ENCODE results near the gene ARMC7.
"Not testable (repeated sequence)": the region's sequence is repeated elsewhere in the genome, so short reads cannot be mapped to it uniquely, and the experiment has no call there.

Gene ARMC7

GRCh38 chr17:75151930-75152329, 42.2 kb downstream of the ARMC7 start:
- Histone ChIP-seq H3K4me3 (ENCODE audit: low read length in 2 of 2) (no peak overlapping the region), H3K9ac (ENCODE audit: low read depth in 1 of 2, low read length in 2 of 2) (no peak overlapping the region), H3K27ac (ENCODE audit: low read depth in 2 of 2, low read length in 2 of 2) (no peak overlapping the region), H3K27me3 (ENCODE audit: control insufficient read depth in 2 of 2, insufficient read depth in 2 of 2, low read length in 2 of 2) (no peaks in the 10 kb centered on the region), H3K4me1 (ENCODE audit: control insufficient read depth in 2 of 2, insufficient read depth in 2 of 2, low read length in 2 of 2) (peaks cover 18 to 24% of the 10 kb centered on the region in 2 donors), H3K36me3 (ENCODE audit: control insufficient read depth in 2 of 2, insufficient read depth in 2 of 2, low read length in 2 of 2) (peaks cover 5 to 14% of the 10 kb centered on the region in 2 donors), H3K9me3 (ENCODE audit: control insufficient read depth in 2 of 2, low read length in 2 of 2) (no peaks in the 10 kb centered on the region)

- peak overlapping the region; percentile 77 to 91 for H3K4me3 ChIP-seq (ENCODE audit: low read length in 2 of 2)
- peaks cover 0 to 8% of the 10 kb centered on the region in 2 donors for H3K36me3 ChIP-seq (ENCODE audit: control insufficient read depth in 2 of 2, insufficient read depth in 2 of 2, low read length in 2 of 2)
- H3K4me1 ChIP-seq (ENCODE audit: control insufficient read depth in 2 of 2, insufficient read depth in 2 of 2, low read length in 2 of 2): peaks cover 18 to 22% of the 10 kb centered on the region in 2 donors
- H3K27ac ChIP-seq (ENCODE audit: low read depth in 2 of 2, low read length in 2 of 2): no peak overlapping the region
- no peaks in the 10 kb centered on the region for H3K27me3 ChIP-seq (ENCODE audit: control insufficient read depth in 2 of 2, insufficient read depth in 2 of 2, low read length in 2 of 2)
- no peak overlapping the region for H3K9ac ChIP-seq (ENCODE audit: low read depth in 1 of 2, low read length in 2 of 2)
- H3K9me3 ChIP-seq (ENCODE audit: control insufficient read depth in 2 of 2, low read length in 2 of 2): no peaks in the 10 kb centered on the region
These were observed 42.8 kb downstream of the ARMC7 start for GRCh38 chr17:75152523-75152921.

GRCh38 chr17:75152922-75153779, 43.4 kb downstream of the ARMC7 start:
- Histone ChIP-seq H3K36me3 (ENCODE audit: control insufficient read depth in 2 of 2, insufficient read depth in 2 of 2, low read length in 2 of 2) (peaks cover 0 to 3% of the 10 kb centered on the region in 2 donors), H3K27ac (ENCODE audit: low read depth in 2 of 2, low read length in 2 of 2) (peak overlapping the region; percentile 74 to 82), H3K9ac (ENCODE audit: low read depth in 1 of 2, low read length in 2 of 2) (peak overlapping the region; percentile 87 to 95), H3K9me3 (ENCODE audit: control insufficient read depth in 2 of 2, low read length in 2 of 2) (no peaks in the 10 kb centered on the region), H3K27me3 (ENCODE audit: control insufficient read depth in 2 of 2, insufficient read depth in 2 of 2, low read length in 2 of 2) (no peaks in the 10 kb centered on the region), H3K4me3 (ENCODE audit: low read length in 2 of 2) (peak overlapping the region; percentile 77 to 91), H3K4me1 (ENCODE audit: control insufficient read depth in 2 of 2, insufficient read depth in 2 of 2, low read length in 2 of 2) (peaks cover 15 to 18% of the 10 kb centered on the region in 2 donors)

GRCh38 chr17:75153780-75154194, 44.0 kb downstream of the ARMC7 start:
- Histone ChIP-seq H3K27ac (ENCODE audit: low read depth in 2 of 2, low read length in 2 of 2) (peak overlapping the region; percentile 74 to 82), H3K27me3 (ENCODE audit: control insufficient read depth in 2 of 2, insufficient read depth in 2 of 2, low read length in 2 of 2) (no peaks in the 10 kb centered on the region), H3K4me1 (ENCODE audit: control insufficient read depth in 2 of 2, insufficient read depth in 2 of 2, low read length in 2 of 2) (peaks cover 12 to 13% of the 10 kb centered on the region in 2 donors)

GRCh38 chr17:75154195-75155106, 44.7 kb downstream of the ARMC7 start, which contains the start of gene JPT1:
TSS of gene JPT1 (minus strand) at chr17:75154512. CDS start at chr17:75154397, 115 bp downstream.
- H3K4me1 ChIP-seq (ENCODE audit: control insufficient read depth in 2 of 2, insufficient read depth in 2 of 2, low read length in 2 of 2): peaks cover 12 to 13% of the 10 kb centered on the region in 2 donors
- H3K4me3 ChIP-seq (ENCODE audit: low read length in 2 of 2): peak within 1 kb of the TSS; percentile 77 to 91
- peak within 1 kb of the TSS; percentile 74 to 82 for H3K27ac ChIP-seq (ENCODE audit: low read depth in 2 of 2, low read length in 2 of 2)
- H3K27me3 ChIP-seq (ENCODE audit: control insufficient read depth in 2 of 2, insufficient read depth in 2 of 2, low read length in 2 of 2): no peaks in the 10 kb centered on the region
- no peaks in the 10 kb centered on the region for H3K9me3 ChIP-seq (ENCODE audit: control insufficient read depth in 2 of 2, low read length in 2 of 2)
- no peaks in the 10 kb centered on the region for H3K36me3 ChIP-seq (ENCODE audit: control insufficient read depth in 2 of 2, insufficient read depth in 2 of 2, low read length in 2 of 2)
- peak within 1 kb of the TSS; percentile 87 to 95 for H3K9ac ChIP-seq (ENCODE audit: low read depth in 1 of 2, low read length in 2 of 2)

More at GRCh38 chr17:75153780-75154194, 44.0 kb downstream of the ARMC7 start:
- Histone ChIP-seq H3K36me3 (ENCODE audit: control insufficient read depth in 2 of 2, insufficient read depth in 2 of 2, low read length in 2 of 2) (no peaks in the 10 kb centered on the region), H3K9ac (ENCODE audit: low read depth in 1 of 2, low read length in 2 of 2) (peak overlapping the region; percentile 87 to 95), H3K4me3 (ENCODE audit: low read length in 2 of 2) (peak overlapping the region; percentile 77 to 91), H3K9me3 (ENCODE audit: control insufficient read depth in 2 of 2, low read length in 2 of 2) (no peaks in the 10 kb centered on the region)

- Histone ChIP-seq H3K36me3 (ENCODE audit: control insufficient read depth in 2 of 2, insufficient read depth in 2 of 2, low read length in 2 of 2) (no peaks in the 10 kb centered on the region), H3K4me1 (ENCODE audit: control insufficient read depth in 2 of 2, insufficient read depth in 2 of 2, low read length in 2 of 2) (peaks cover 12 to 13% of the 10 kb centered on the region in 2 donors), H3K9me3 (ENCODE audit: control insufficient read depth in 2 of 2, low read length in 2 of 2) (no peaks in the 10 kb centered on the region), H3K9ac (ENCODE audit: low read depth in 1 of 2, low read length in 2 of 2) (no peak overlapping the region), H3K4me3 (ENCODE audit: low read length in 2 of 2) (peak overlapping the region in 1 of 2 donors; percentile 76), H3K27ac (ENCODE audit: low read depth in 2 of 2, low read length in 2 of 2) (no peak overlapping the region), H3K27me3 (ENCODE audit: control insufficient read depth in 2 of 2, insufficient read depth in 2 of 2, low read length in 2 of 2) (no peaks in the 10 kb centered on the region)
These were observed 45.4 kb downstream of the ARMC7 start for GRCh38 chr17:75155191-75155601.

GRCh38 chr17:75158480-75158879, 48.7 kb downstream of the ARMC7 start:
- H3K27me3 ChIP-seq (ENCODE audit: control insufficient read depth in 2 of 2, insufficient read depth in 2 of 2, low read length in 2 of 2); H3K4me3 ChIP-seq (ENCODE audit: low read length in 2 of 2); H3K9me3 ChIP-seq (ENCODE audit: control insufficient read depth in 2 of 2, low read length in 2 of 2); H3K36me3 ChIP-seq (ENCODE audit: control insufficient read depth in 2 of 2, insufficient read depth in 2 of 2, low read length in 2 of 2); H3K27ac ChIP-seq (ENCODE audit: low read depth in 2 of 2, low read length in 2 of 2); H3K9ac ChIP-seq (ENCODE audit: low read depth in 1 of 2, low read length in 2 of 2); H3K4me1 ChIP-seq (ENCODE audit: control insufficient read depth in 2 of 2, insufficient read depth in 2 of 2, low read length in 2 of 2): not testable (repeated sequence)

GRCh38 chr17:75159196-75160031, 49.6 kb downstream of the ARMC7 start:
- H3K27me3 ChIP-seq (ENCODE audit: control insufficient read depth in 2 of 2, insufficient read depth in 2 of 2, low read length in 2 of 2): no peaks in the 10 kb centered on the region
- H3K9me3 ChIP-seq (ENCODE audit: control insufficient read depth in 2 of 2, low read length in 2 of 2): no peaks in the 10 kb centered on the region
- H3K4me3 ChIP-seq (ENCODE audit: low read length in 2 of 2): no peak overlapping the region
- H3K9ac ChIP-seq (ENCODE audit: low read depth in 1 of 2, low read length in 2 of 2): no peak overlapping the region
- H3K4me1 ChIP-seq (ENCODE audit: control insufficient read depth in 2 of 2, insufficient read depth in 2 of 2, low read length in 2 of 2): peaks cover 3 to 7% of the 10 kb centered on the region in 2 donors
- H3K27ac ChIP-seq (ENCODE audit: low read depth in 2 of 2, low read length in 2 of 2): no peak overlapping the region
- H3K36me3 ChIP-seq (ENCODE audit: control insufficient read depth in 2 of 2, insufficient read depth in 2 of 2, low read length in 2 of 2): no peaks in the 10 kb centered on the region

GRCh38 chr17:75160211-75160610, 50.4 kb downstream of the ARMC7 start:
- Histone ChIP-seq H3K4me1 (ENCODE audit: control insufficient read depth in 2 of 2, insufficient read depth in 2 of 2, low read length in 2 of 2) (no peaks in the 10 kb centered on the region), H3K9me3 (ENCODE audit: control insufficient read depth in 2 of 2, low read length in 2 of 2) (no peaks in the 10 kb centered on the region), H3K36me3 (ENCODE audit: control insufficient read depth in 2 of 2, insufficient read depth in 2 of 2, low read length in 2 of 2) (no peaks in the 10 kb centered on the region), H3K4me3 (ENCODE audit: low read length in 2 of 2) (no peak overlapping the region), H3K27ac (ENCODE audit: low read depth in 2 of 2, low read length in 2 of 2) (no peak overlapping the region), H3K27me3 (ENCODE audit: control insufficient read depth in 2 of 2, insufficient read depth in 2 of 2, low read length in 2 of 2) (no peaks in the 10 kb centered on the region), H3K9ac (ENCODE audit: low read depth in 1 of 2, low read length in 2 of 2) (no peak overlapping the region)

Measured in mucosa of rectum (tissue), 2 donors.